Mucosa of rectum (tissue), 2 donors: Measurements from ENCODE around the gene SLC22A6.

Source experiments
- H3K27ac ChIP-seq, 2 donors: one replicate each; pipeline ENCODE4 v1.7.0; 2013; ENCODE audit warnings: inconsistent platforms in 2 of 2, low read depth in 2 of 2, low read length in 2 of 2
- H3K27me3 ChIP-seq, 2 donors: one replicate each; pipeline ENCODE4 v1.7.0; 2013; ENCODE audit warnings: low read length in 2 of 2; ENCODE audit not compliant: control insufficient read depth in 2 of 2, insufficient read depth in 2 of 2
- H3K36me3 ChIP-seq, 2 donors: one replicate each; pipeline ENCODE4 v1.7.0; 2013; ENCODE audit warnings: low read length in 2 of 2; ENCODE audit not compliant: control insufficient read depth in 2 of 2, insufficient read depth in 2 of 2
- H3K4me1 ChIP-seq, 2 donors: one replicate each; pipeline ENCODE4 v1.7.0; 2013; ENCODE audit warnings: low read length in 2 of 2, mild to moderate bottlenecking in 1 of 2; ENCODE audit not compliant: control insufficient read depth in 2 of 2, insufficient read depth in 2 of 2
- H3K4me3 ChIP-seq, 2 donors: one replicate each; pipeline ENCODE4 v1.7.0; 2013; ENCODE audit warnings: low read length in 2 of 2
- H3K9ac ChIP-seq, 2 donors: one replicate each; pipeline ENCODE4 v1.7.0; 2013; ENCODE audit warnings: low read length in 2 of 2, low read depth in 1 of 2, mild to moderate bottlenecking in 1 of 2
- H3K9me3 ChIP-seq, 2 donors: one replicate each; pipeline ENCODE4 v1.7.0; 2013; ENCODE audit warnings: low read length in 2 of 2; ENCODE audit not compliant: control insufficient read depth in 2 of 2
- donor health status: healthy.
- donor health status: Normal muscosa, but diverticular disease.

Gene SLC22A6

DNA sequence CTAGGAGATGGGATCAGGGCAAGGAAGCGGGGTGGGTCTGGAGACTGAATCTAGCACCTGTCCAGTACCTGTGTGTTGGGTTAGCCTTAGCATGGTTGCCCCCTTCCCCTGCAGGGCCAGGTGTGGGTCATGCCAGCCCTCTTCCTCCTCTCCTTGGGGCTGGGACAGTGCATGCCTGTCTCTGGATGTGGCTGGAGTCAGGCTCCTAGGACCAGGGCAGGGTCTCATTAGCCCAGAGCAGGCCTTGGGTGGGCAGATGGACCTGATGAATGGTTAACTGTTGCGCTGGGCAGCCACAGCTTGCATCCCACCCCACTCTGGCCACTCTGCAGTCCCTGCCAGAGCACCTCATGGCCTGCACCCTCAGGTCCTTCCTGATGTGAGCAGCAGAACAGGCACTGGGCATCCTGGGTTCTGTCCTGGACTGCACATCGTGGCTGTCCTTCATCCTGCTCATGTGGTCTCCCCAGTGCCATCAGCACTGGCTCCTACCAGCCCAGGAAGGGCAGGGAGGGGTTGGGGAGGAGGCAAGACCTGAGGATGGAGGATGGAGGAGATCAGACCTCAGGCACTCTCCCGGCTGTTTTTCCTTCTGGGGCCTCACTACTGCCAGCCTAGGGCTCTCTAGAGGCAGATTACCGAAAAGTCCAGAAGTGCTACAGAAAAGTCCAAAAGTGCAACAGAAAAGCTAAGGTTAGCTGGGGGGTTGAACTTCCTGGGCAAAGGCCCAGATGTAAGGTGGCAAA is 50.8 kb downstream of the SLC22A6 start:
- Histone ChIP-seq H3K27me3 (no peaks in the 10 kb centered on the region), H3K4me1 (no peaks in the 10 kb centered on the region), H3K4me3 (no peak overlapping the region), H3K9ac (no peak overlapping the region), H3K36me3 (no peaks in the 10 kb centered on the region), H3K9me3 (no peaks in the 10 kb centered on the region), H3K27ac (no peak overlapping the region)

- no peak overlapping the region for H3K27ac ChIP-seq
- no peaks in the 10 kb centered on the region for H3K4me1 ChIP-seq
- no peaks in the 10 kb centered on the region for H3K36me3 ChIP-seq
- H3K9me3 ChIP-seq, result no peaks in the 10 kb centered on the region
- H3K27me3 ChIP-seq, result peaks cover 0 to 6% of the 10 kb centered on the region in 2 donors
- H3K4me3 ChIP-seq, result no peak overlapping the region
- H3K9ac ChIP-seq, result no peak overlapping the region
Measured at GRCh38 chr11:62933285-62933684, 51.5 kb downstream of the SLC22A6 start.

- no peak overlapping the region for H3K27ac ChIP-seq
- H3K36me3 ChIP-seq, result no peaks in the 10 kb centered on the region
- peaks cover 12 to 20% of the 10 kb centered on the region in 2 donors for H3K27me3 ChIP-seq
- H3K4me3 ChIP-seq, result no peak overlapping the region
- no peaks in the 10 kb centered on the region for H3K9me3 ChIP-seq
- H3K9ac ChIP-seq, result no peak overlapping the region
- H3K4me1 ChIP-seq, result no peaks in the 10 kb centered on the region
Measured at GRCh38 chr11:62931499-62932278, 53.1 kb downstream of the SLC22A6 start.

DNA sequence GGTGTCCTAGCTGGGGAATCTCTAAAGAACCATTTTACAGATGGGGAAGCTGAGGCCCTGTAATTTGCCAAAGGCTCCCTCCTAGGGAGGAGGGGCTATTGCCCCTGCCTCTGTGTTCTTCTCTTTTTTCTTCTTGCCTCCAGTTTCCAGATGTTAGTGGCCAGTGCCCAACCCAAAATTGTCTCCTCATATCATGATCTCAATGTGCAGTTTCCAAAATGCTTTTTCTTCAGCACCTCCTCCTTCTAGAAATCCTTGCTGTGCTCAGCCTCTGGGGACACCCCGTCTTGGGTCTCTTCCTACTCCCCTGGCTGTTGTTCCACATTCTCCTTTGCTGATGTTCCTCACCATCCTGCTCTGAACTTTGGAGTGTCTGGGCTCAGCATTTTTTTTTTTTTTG is 54.1 kb downstream of the SLC22A6 start:
- Histone ChIP-seq H3K4me3 (no peak overlapping the region), H3K27ac (no peak overlapping the region), H3K4me1 (no peaks in the 10 kb centered on the region), H3K36me3 (no peaks in the 10 kb centered on the region), H3K9me3 (no peaks in the 10 kb centered on the region), H3K27me3 (peaks cover 18 to 28% of the 10 kb centered on the region in 2 donors), H3K9ac (no peak overlapping the region)

DNA sequence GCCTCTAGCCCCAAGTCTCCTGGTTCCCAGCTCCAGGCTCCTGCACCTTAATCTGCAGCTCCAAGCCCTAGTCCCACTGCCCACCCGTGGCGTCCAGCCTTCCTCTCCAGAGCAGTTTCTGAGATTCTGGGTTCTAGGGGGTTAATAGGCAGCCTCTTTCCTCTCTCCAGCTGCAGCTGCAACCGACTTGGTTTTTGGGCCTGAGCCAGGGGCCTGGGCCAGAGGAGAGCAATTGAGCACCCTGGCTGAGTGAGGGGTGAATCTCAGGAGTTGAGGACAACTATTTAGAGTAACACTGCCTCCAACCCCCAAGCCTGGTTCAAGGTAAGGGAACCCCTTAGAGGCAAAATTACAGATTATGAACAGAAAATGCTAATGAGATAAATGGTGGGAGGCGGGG is 54.6 kb downstream of the SLC22A6 start:
- H3K4me1 ChIP-seq, result peaks cover 0 to 2% of the 10 kb centered on the region in 2 donors
- H3K4me3 ChIP-seq, result no peak overlapping the region
- no peak overlapping the region for H3K27ac ChIP-seq
- H3K9me3 ChIP-seq, result no peaks in the 10 kb centered on the region
- H3K9ac ChIP-seq, result no peak overlapping the region
- no peaks in the 10 kb centered on the region for H3K36me3 ChIP-seq
- peaks cover 23 to 31% of the 10 kb centered on the region in 2 donors for H3K27me3 ChIP-seq

DNA sequence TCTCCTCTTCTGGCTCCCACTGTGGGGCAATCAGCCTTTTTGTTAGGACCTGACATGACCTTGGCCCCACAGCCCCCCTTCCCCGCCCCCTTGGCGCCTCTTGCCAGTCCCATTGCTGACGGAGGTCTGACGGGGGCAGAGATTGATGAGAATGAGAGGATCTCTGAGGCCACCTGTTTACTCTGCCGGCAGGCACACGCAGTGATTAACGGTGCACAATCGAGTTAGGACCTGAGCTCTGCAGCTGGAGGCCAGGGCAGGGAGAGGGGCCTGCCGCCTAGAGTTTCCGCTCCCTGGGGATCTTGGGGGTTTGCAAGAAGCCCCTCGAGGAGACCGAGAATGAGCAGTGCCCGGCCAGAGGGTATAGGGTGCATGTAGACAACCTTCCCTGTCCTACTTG is 56.8 kb downstream of the SLC22A6 start:
- Histone ChIP-seq H3K27ac (no peak overlapping the region), H3K9ac (no peak overlapping the region), H3K36me3 (no peaks in the 10 kb centered on the region), H3K4me3 (no peak overlapping the region), H3K4me1 (peaks cover 2 to 3% of the 10 kb centered on the region in 2 donors), H3K27me3 (peaks cover 34 to 41% of the 10 kb centered on the region in 2 donors), H3K9me3 (no peaks in the 10 kb centered on the region)

- H3K4me1 ChIP-seq, result peaks cover 2 to 7% of the 10 kb centered on the region in 2 donors
- no peaks in the 10 kb centered on the region for H3K36me3 ChIP-seq
- no peak overlapping the region for H3K9ac ChIP-seq
- no peaks in the 10 kb centered on the region for H3K9me3 ChIP-seq
- H3K27me3 ChIP-seq, result peaks cover 45 to 46% of the 10 kb centered on the region in 2 donors
- no peak overlapping the region for H3K27ac ChIP-seq
- peak overlapping the region in 1 of 2 donors; percentile 0 for H3K4me3 ChIP-seq
Measured at GRCh38 chr11:62926680-62927455, 57.9 kb downstream of the SLC22A6 start.
